Stimulated activated naive CD8-positive, alpha-beta T cell treated with anti-CD3 and anti-CD28 coated beads, Interleukin-15, Interleukin-2, amounts not matched to agents 100 U/mL and 50 U/mL, for 24 hours (primary cell): Measurements from ENCODE around the gene FLAD1.
A peak's percentile ranks its signal among the peaks of the same experiment; 100 is the strongest.
"Not testable (repeated sequence)": the region's sequence is repeated elsewhere in the genome, so short reads cannot be mapped to it uniquely, and the experiment has no call there.

Source experiments
- ATAC-seq: fragments of 150-1000 bp; cut with Tn5 transposase; one replicate; pipeline ENCODE4 v1.10.0; 2021
- DNase-seq: peaks from one replicate; pipeline ENCODE4 v3.0.0; 2021

FLAD1 gene

GRCh38 chr1:154969246-154969645 lies 13.9 kb upstream of the FLAD1 start:
- DNase-seq (no peak), ATAC-seq (no peak)

GRCh38 chr1:154969860-154970452 lies 13.2 kb upstream of the FLAD1 start:
- no peak for DNase-seq
- no peak for ATAC-seq

GRCh38 chr1:154970631-154971340 lies 12.4 kb upstream of the FLAD1 start, which contains the start of gene SHC1:
Gene SHC1, minus strand, starts transcription at chr1:154970747. Its CDS starts 221 bp downstream, at chr1:154970526.
- DNase-seq (peak; percentile 57), ATAC-seq (no peak)

GRCh38 chr1:154971341-154971998 lies 11.7 kb upstream of the FLAD1 start:
- DNase-seq: no peak
- no peak for ATAC-seq

GRCh38 chr1:154972213-154972516 lies 11.0 kb upstream of the FLAD1 start:
- DNase-seq (no peak), ATAC-seq (no peak)

GRCh38 chr1:154972517-154973343 lies 10.4 kb upstream of the FLAD1 start:
- DNase-seq: no peak
- no peak for ATAC-seq

GRCh38 chr1:154973344-154974101 lies 9.6 kb upstream of the FLAD1 start:
- ATAC-seq: peak; percentile 25
- peak; percentile 96 for DNase-seq

- peak; percentile 92 for DNase-seq
Measured at GRCh38 chr1:154974102-154974807, 8.9 kb upstream of the FLAD1 start, which contains the start of gene CKS1B. Gene CKS1B, plus strand, starts transcription at chr1:154974681. Its CDS starts 65 bp downstream, at chr1:154974746.

GRCh38 chr1:154974808-154975408 lies 8.2 kb upstream of the FLAD1 start:
- peak; percentile 57 for ATAC-seq

More at GRCh38 chr1:154974102-154974807, 8.9 kb upstream of the FLAD1 start, which contains the start of gene CKS1B:
- peak; percentile 86 for ATAC-seq

GRCh38 chr1:154975409-154976059 lies 7.6 kb upstream of the FLAD1 start:
- peak; percentile 7 for ATAC-seq
- DNase-seq: peak; percentile 75

More at GRCh38 chr1:154974808-154975408, 8.2 kb upstream of the FLAD1 start:
- peak; percentile 95 for DNase-seq

- DNase-seq, ATAC-seq: not testable (repeated sequence)
Measured at GRCh38 chr1:154977762-154978161, 5.4 kb upstream of the FLAD1 start.

- no peak for DNase-seq
- ATAC-seq: no peak
Measured at GRCh38 chr1:154978360-154978759, 4.8 kb upstream of the FLAD1 start.

- no peak for ATAC-seq
Measured at GRCh38 chr1:154982341-154982740, 803 bp upstream of the FLAD1 start.

GRCh38 chr1:154983776-154984466 lies 777 bp downstream of the FLAD1 start:
- no peak for ATAC-seq
- no peak for DNase-seq

More at GRCh38 chr1:154982341-154982740, 803 bp upstream of the FLAD1 start:
- no peak for DNase-seq

GRCh38 chr1:154986736-154987135 lies 3.6 kb downstream of the FLAD1 start:
- not testable (repeated sequence) for DNase-seq, ATAC-seq

GRCh38 chr1:154987326-154987725 lies 4.2 kb downstream of the FLAD1 start:
- DNase-seq: no peak
- ATAC-seq: no peak

GRCh38 chr1:154988058-154988954 lies 5.2 kb downstream of the FLAD1 start:
- no peak for ATAC-seq
- DNase-seq: no peak
